ENCODE data around the gene BEND2.

GRCh38 chrX:18173494-18174180 is 47.0 kb downstream of the BEND2 start:
- no peak for TF ChIP-seq OTX1 (CRISPR knock-in tag; IDR thresholded peaks at IDR 0.05)
- TF ChIP-seq CTCF (IDR thresholded peaks at IDR 0.05 in 2 of 3, conservative IDR thresholded peaks at IDR 0.05 in 1 of 3; ENCODE audit: insufficient read depth in 2 of 3, low read depth in 1 of 3, low read length in 3 of 3), result no peak
- no peak for TF ChIP-seq TGIF2 (CRISPR knock-in tag; IDR thresholded peaks at IDR 0.05)
- no peak for TF ChIP-seq HMG20A (CRISPR knock-in tag; conservative IDR thresholded peaks at IDR 0.05)
- peak; percentile 25; the same call in 1 of the 2 replicates for TF ChIP-seq POLR2AphosphoS5 (IDR thresholded peaks at IDR 0.05; ENCODE audit: control insufficient read depth, insufficient read depth, low read depth, low read length)
- no peak for TF ChIP-seq ZNF395 (CRISPR knock-in tag; IDR thresholded peaks at IDR 0.05)
- TF ChIP-seq ID3 (CRISPR knock-in tag; IDR thresholded peaks at IDR 0.05), result no peak
- no peak for TF ChIP-seq ID3 (tag; IDR thresholded peaks at IDR 0.05)
- peak; percentile 52; the same call in 1 of the 2 replicates for TF ChIP-seq SPI1 (IDR thresholded peaks at IDR 0.05; ENCODE audit: borderline replicate concordance, low read depth, low read length)
- TF ChIP-seq RNF219 (CRISPR knock-in tag; IDR thresholded peaks at IDR 0.05), result no peak
